Astrocyte (in vitro differentiated cells and primary cell): ENCODE data around the gene NR5A1. TPM values are rescaled to one million over a fixed set of nuclear protein-coding genes. Genes with fewer than 3 reads are reported as not detected.

Source experiments
- DNase-seq: peaks from one replicate; pipeline ENCODE4 v3.0.0-alpha.2; 2010; ENCODE audit warnings: low read depth
- FAIRE-seq: peaks from 2 replicates; lab custom pipeline; 2011; peaks lifted over from hg19 to GRCh38; lab: Jason Lieb, UNC
- H2AFZ ChIP-seq: 2 replicates; pipeline ENCODE4 v1.6.0; 2012; ENCODE audit warnings: low read depth, low read length, inconsistent platforms
- H3K27ac ChIP-seq: 2 replicates; pipeline ENCODE4 v1.5.1; 2011; ENCODE audit warnings: low read depth, low read length, inconsistent platforms
- H3K27me3 ChIP-seq: 2 replicates; pipeline ENCODE4 v1.6.0; 2011; ENCODE audit warnings: low read length, inconsistent platforms; ENCODE audit not compliant: insufficient read depth
- H3K36me3 ChIP-seq: 2 replicates; pipeline ENCODE4 v1.5.1; 2011; ENCODE audit warnings: low read length, inconsistent platforms; ENCODE audit not compliant: insufficient read depth
- H3K4me1 ChIP-seq: 2 replicates; pipeline ENCODE4 v1.5.1; 2011; ENCODE audit warnings: low read length, inconsistent platforms; ENCODE audit not compliant: insufficient read depth
- H3K4me2 ChIP-seq: 2 replicates; pipeline ENCODE4 v1.6.0; 2012; ENCODE audit warnings: low read length, inconsistent platforms
- H3K4me3 ChIP-seq: 2 replicates; pipeline ENCODE4 v1.5.1; 2011; ENCODE audit warnings: low read depth, mild to moderate bottlenecking, low read length, inconsistent platforms; ENCODE audit not compliant: insufficient read depth
- H3K79me2 ChIP-seq: 2 replicates; pipeline ENCODE4 v1.6.0; 2012; ENCODE audit warnings: mild to moderate bottlenecking, low read length, inconsistent platforms; ENCODE audit not compliant: insufficient read depth
- H3K9ac ChIP-seq: 2 replicates; pipeline ENCODE4 v1.6.0; 2012; ENCODE audit warnings: mild to moderate bottlenecking, low read length, inconsistent platforms
- H3K9me3 ChIP-seq: 2 replicates; pipeline ENCODE4 v1.5.1; 2012; ENCODE audit warnings: low read depth, mild to moderate bottlenecking, low read length, inconsistent platforms; ENCODE audit not compliant: insufficient read depth
- H4K20me1 ChIP-seq: 2 replicates; pipeline ENCODE4 v1.6.0; 2012; ENCODE audit warnings: low read length, inconsistent platforms; ENCODE audit not compliant: insufficient read depth
- H3K27ac Mint-ChIP-seq: one replicate; pipeline ENCODE4 v1.8.0; 2021; ENCODE audit warnings: mild to moderate bottlenecking, mixed read lengths; ENCODE audit not compliant: unreplicated experiment
- H3K27me3 Mint-ChIP-seq: one replicate; pipeline ENCODE4 v1.8.0; 2021; ENCODE audit warnings: low read depth, mixed read lengths; ENCODE audit not compliant: unreplicated experiment
- H3K36me3 Mint-ChIP-seq: one replicate; pipeline ENCODE4 v1.8.0; 2021; ENCODE audit warnings: low read depth, mixed read lengths; ENCODE audit not compliant: unreplicated experiment
- H3K4me1 Mint-ChIP-seq: one replicate; pipeline ENCODE4 v1.8.0; 2021; ENCODE audit warnings: low read depth, mixed read lengths; ENCODE audit not compliant: unreplicated experiment
- H3K4me3 Mint-ChIP-seq: one replicate; pipeline ENCODE4 v1.8.0; 2021; ENCODE audit warnings: mild to moderate bottlenecking, moderate library complexity, mixed read lengths; ENCODE audit not compliant: unreplicated experiment
- H3K9me3 Mint-ChIP-seq: one replicate; pipeline ENCODE4 v1.8.0; 2021; ENCODE audit warnings: mild to moderate bottlenecking, mixed read lengths; ENCODE audit not compliant: unreplicated experiment
- CTCF ChIP-seq: IDR thresholded peaks from 2 replicates; pipeline ENCODE4 v1.5.1; 2011; ENCODE audit warnings: low read depth, mild to moderate bottlenecking, inconsistent platforms, low read length, moderate library complexity; ENCODE audit not compliant: insufficient read depth
- EZH2 ChIP-seq: IDR thresholded peaks from 2 replicates; pipeline ENCODE4 v1.6.1; 2012; ENCODE audit warnings: mild to moderate bottlenecking, low read length, inconsistent platforms; ENCODE audit not compliant: insufficient read depth
- total RNA-seq: library from RNA; stranded (reverse); gene quantifications from 2 replicates; pipeline ENCODE4 v1.2.1, GENCODE V29; 2021

The NR5A1 gene
- total RNA-seq, 1 donor from 2014 or later: not detected

DNA sequence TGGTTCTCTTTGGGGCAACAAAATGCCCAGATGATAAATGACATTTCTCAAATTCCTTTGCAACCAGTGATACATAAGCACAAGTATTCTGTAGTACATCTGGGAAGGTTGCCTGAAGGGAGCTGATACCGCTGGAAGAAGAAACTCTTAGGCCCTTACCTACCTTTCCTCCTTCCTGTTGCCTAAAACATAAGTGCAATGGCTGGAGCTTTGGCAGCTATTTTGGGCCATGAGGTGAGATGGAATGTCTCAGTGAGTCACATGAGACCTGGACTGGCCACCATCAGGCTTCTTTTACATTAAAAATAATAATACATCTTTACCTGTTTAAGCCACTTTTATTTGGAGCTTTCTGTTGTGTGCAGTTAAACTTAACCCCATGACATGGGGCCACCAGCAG lies 68.1 kb downstream of the NR5A1 start:
- Mint-ChIP-seq H3K36me3 (peaks cover 1% of the 10 kb centered on the region), H3K4me1 (peaks cover 3% of the 10 kb centered on the region), H3K27me3 (peaks cover 17% of the 10 kb centered on the region), H3K4me3 (no peak overlapping the region), H3K27ac (no peak overlapping the region), H3K9me3 (peaks cover 3% of the 10 kb centered on the region)
- H2AFZ ChIP-seq: no peak overlapping the region
- H3K9ac ChIP-seq: no peak overlapping the region
- H3K36me3 ChIP-seq: no peaks in the 10 kb centered on the region
- no peak for DNase-seq
- H3K4me1 ChIP-seq: no peaks in the 10 kb centered on the region
- H3K4me3 ChIP-seq: no peak overlapping the region
- peaks cover 9% of the 10 kb centered on the region for H3K27me3 ChIP-seq
- no peaks in the 10 kb centered on the region for H3K79me2 ChIP-seq
- H3K4me2 ChIP-seq: no peak overlapping the region
- H3K27ac ChIP-seq: no peak overlapping the region
- H3K9me3 ChIP-seq: no peaks in the 10 kb centered on the region
- H4K20me1 ChIP-seq: no peaks in the 10 kb centered on the region
- TF ChIP-seq EZH2: no peak
- no peak for TF ChIP-seq CTCF
- FAIRE-seq: no peak

GRCh38 chr9:124438091-124438490 lies 69.1 kb downstream of the NR5A1 start:
- Histone ChIP-seq H3K36me3 (no peaks in the 10 kb centered on the region), H3K4me3 (no peak overlapping the region), H3K27me3 (peaks cover 14% of the 10 kb centered on the region), H2AFZ (no peak overlapping the region), H4K20me1 (no peaks in the 10 kb centered on the region), H3K9me3 (no peaks in the 10 kb centered on the region), H3K4me2 (no peak overlapping the region), H3K27ac (no peak overlapping the region), H3K9ac (no peak overlapping the region), H3K4me1 (no peaks in the 10 kb centered on the region), H3K79me2 (no peaks in the 10 kb centered on the region)
- Mint-ChIP-seq H3K27me3 (peaks cover 17% of the 10 kb centered on the region), H3K4me3 (no peak overlapping the region), H3K27ac (no peak overlapping the region), H3K9me3 (peaks cover 3% of the 10 kb centered on the region), H3K36me3 (no peaks in the 10 kb centered on the region), H3K4me1 (peaks cover 3% of the 10 kb centered on the region)
- FAIRE-seq (no peak), DNase-seq (no peak)
- TF ChIP-seq EZH2 (no peak), CTCF (no peak)

DNA sequence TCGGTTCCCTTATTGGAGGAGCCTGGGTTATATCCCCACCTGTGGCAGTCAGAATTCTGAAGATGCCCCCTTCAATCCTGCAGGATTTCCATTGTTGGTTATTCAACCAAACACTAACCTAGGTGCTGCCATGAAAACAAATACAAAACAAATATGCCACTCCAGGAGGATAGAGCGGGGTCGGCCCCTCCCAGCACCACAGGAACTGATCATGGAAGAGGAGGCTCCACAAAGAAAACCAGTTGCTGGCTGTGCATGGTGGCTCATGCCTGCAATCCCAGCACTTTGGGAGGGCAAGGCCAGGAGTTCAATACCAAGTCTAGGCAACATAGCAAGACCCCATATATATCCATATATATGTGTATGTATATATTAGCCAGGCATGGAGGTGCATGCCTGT lies 70.1 kb downstream of the NR5A1 start:
- Histone ChIP-seq H3K27me3 (peaks cover 14% of the 10 kb centered on the region), H3K36me3 (no peaks in the 10 kb centered on the region), H3K4me3 (no peak overlapping the region), H3K4me1 (no peaks in the 10 kb centered on the region), H3K27ac (no peak overlapping the region), H4K20me1 (no peaks in the 10 kb centered on the region), H2AFZ (no peak overlapping the region), H3K4me2 (no peak overlapping the region), H3K79me2 (no peaks in the 10 kb centered on the region), H3K9ac (no peak overlapping the region), H3K9me3 (no peaks in the 10 kb centered on the region)
- DNase-seq (no peak), FAIRE-seq (no peak)
- Mint-ChIP-seq H3K9me3 (peaks cover 3% of the 10 kb centered on the region), H3K27ac (no peak overlapping the region), H3K27me3 (peaks cover 23% of the 10 kb centered on the region), H3K36me3 (no peaks in the 10 kb centered on the region), H3K4me3 (no peak overlapping the region), H3K4me1 (peaks cover 3% of the 10 kb centered on the region)
- TF ChIP-seq CTCF (no peak), EZH2 (no peak)
